ENCODE measurements around the gene TACO1. TPM values are rescaled to one million over a fixed set of nuclear protein-coding genes. Genes with fewer than 3 reads are reported as not detected.

The TACO1 gene
- total RNA-seq, 1 donor from 2014 or later = 22.8 TPM

DNA sequence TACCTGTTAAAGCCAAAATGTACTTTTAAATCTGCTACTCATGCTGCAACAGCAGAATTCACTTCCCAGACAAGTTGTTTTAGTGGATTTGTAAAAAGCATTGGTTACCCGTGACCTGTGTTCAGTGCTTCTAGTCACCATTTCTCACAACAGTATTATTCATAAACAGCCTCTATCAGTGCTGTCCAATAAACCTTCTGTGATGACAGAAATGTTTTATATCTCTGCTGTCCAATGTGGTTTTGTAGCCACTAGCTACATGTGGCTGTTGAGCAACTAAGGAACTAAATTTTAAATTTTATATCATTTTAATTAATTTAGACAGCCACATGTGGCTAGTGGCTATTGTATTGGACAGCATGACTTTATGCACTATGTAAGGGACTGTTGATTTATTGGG, 34.1 kb downstream of the TACO1 start:
- TF ChIP-seq, protein P1, sequence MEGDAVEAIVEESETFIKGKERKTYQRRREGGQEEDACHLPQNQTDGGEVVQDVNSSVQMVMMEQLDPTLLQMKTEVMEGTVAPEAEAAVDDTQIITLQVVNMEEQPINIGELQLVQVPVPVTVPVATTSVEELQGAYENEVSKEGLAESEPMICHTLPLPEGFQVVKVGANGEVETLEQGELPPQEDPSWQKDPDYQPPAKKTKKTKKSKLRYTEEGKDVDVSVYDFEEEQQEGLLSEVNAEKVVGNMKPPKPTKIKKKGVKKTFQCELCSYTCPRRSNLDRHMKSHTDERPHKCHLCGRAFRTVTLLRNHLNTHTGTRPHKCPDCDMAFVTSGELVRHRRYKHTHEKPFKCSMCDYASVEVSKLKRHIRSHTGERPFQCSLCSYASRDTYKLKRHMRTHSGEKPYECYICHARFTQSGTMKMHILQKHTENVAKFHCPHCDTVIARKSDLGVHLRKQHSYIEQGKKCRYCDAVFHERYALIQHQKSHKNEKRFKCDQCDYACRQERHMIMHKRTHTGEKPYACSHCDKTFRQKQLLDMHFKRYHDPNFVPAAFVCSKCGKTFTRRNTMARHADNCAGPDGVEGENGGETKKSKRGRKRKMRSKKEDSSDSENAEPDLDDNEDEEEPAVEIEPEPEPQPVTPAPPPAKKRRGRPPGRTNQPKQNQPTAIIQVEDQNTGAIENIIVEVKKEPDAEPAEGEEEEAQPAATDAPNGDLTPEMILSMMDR (conservative IDR thresholded peaks at IDR 0.05; ENCODE audit: low read depth, low read length) = no peak
- no peak for DNase-seq (ENCODE audit: low read depth)
- H3K4me3 ChIP-seq (ENCODE audit: low read depth, low read length) = no peak overlapping the region

DNA sequence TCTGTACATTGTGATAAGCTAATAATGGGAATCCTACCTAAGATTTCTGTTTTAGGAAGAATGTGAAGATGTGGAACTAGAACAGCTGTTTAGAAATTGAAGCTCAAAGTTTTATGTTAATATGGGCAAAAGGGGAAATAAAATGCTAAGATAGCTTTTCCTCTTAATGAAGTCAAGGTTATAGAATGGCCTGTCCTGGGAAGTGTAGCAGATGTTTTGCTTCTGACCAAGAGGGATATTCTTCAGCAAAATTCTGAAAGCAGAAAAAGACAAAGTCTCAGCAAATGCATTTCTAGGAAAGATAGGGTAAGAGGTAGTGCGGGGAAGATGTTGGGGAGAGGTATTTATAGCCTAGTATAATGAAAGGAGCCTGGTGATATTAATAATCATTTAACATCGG, 34.6 kb downstream of the TACO1 start:
- TF ChIP-seq, protein P1 (conservative IDR thresholded peaks at IDR 0.05; ENCODE audit: low read depth, low read length) = no peak
- DNase-seq (ENCODE audit: low read depth) = no peak
- no peak overlapping the region for H3K4me3 ChIP-seq (ENCODE audit: low read depth, low read length)

DNA sequence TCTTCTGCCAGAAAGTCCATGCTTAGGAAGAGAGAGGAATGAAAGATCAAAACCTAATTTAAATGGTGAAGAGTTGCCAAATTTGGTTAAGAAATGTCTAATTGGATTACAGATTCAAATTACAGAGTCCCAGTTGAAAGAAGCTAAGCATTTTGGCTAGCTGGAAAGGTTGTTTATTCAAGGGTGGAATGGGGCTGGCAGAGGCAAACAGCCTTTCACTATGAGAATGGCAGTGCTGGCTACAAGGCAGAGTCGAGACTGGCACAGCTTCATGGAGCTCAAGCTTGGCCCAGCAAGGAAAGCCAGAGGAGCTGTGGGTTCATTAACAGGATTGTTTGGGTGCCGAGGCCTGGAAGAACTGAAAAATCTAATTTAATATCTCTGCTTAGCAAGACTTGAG, 35.1 kb downstream of the TACO1 start:
- TF ChIP-seq, protein P1 (conservative IDR thresholded peaks at IDR 0.05; ENCODE audit: low read depth, low read length) = no peak
- H3K4me3 ChIP-seq (ENCODE audit: low read depth, low read length) = no peak overlapping the region
- DNase-seq (ENCODE audit: low read depth) = no peak

DNA sequence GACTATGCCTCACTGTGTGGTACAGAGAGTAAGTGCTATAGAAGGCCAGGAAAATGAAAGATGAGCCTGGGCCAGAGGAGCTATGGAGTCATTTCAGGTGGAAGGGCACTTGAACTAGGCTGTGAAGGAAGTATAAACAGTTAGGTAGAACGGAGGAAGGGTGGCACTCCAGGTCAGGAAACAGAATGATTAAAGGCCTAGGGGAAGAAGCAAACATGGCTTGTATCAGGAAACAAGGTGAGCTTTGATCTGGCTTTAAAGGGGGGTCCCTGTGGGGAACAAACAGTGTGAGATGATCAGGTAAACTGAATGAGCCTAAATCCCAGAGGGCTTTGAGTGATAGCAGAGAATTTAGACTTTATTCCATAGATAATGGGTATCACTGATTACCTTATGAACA, 38.4 kb downstream of the TACO1 start:
- TF ChIP-seq, protein P1 (conservative IDR thresholded peaks at IDR 0.05; ENCODE audit: low read depth, low read length) = no peak
- no peak overlapping the region for H3K4me3 ChIP-seq (ENCODE audit: low read depth, low read length)
- no peak for DNase-seq (ENCODE audit: low read depth)

DNA sequence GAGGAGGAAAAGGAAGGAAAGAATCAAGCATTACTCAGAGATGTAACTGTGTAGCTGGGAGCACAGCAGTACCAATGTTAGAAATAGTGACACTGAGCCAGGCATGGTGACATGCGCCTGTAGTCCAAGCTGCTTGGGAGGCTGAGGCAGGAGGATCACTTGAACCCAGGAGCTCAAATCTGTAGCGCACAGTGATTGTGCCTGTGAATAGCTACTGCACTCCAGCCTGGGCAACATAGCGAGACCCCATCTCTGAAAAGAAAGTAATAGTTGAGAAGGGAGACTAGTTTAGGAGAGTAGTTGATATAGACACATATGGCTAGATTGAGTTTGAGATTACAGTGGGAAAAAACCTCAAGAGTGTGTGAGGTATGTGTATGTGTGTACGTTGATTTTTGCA, 39.3 kb downstream of the TACO1 start:
- DNase-seq (ENCODE audit: low read depth) = no peak
- H3K4me3 ChIP-seq (ENCODE audit: low read depth, low read length) = no peak overlapping the region
- TF ChIP-seq, protein P1 (conservative IDR thresholded peaks at IDR 0.05; ENCODE audit: low read depth, low read length) = no peak

DNA sequence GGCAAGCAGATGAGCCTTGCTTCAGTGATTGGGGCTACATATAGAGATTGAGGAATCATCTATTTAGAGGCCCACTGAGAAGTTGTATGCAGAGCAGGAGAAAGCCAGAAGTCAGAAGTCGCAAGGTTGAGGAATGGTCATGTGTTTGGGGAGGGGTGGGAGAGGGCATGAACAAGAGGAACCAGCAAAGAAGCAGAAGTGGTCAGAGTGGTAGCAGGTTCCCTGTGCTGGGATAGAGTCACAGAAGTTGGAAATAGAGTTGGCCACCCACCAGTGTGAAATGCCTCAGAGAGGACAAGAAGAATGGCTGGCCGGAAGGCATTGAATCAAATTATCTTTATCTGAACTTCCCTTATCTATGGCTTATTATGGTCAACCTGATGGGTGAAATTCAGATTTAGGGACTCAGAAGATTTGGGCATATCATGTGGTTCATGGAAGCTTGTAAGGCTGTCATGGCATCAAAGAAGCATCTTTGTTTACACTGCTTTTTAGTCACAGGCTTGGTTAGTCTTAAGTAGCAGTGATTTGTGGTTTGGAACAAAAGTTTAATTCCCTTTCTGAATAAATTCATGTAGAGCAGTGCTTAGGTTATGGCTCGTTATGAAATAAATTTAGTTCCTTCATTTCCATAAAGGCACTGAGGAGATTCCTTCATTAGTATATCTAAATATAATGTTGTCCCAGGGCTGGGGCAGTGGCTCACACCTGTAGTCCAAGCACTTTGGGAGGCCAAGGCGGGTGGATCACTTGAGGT, 41.2 kb downstream of the TACO1 start:
- no peak overlapping the region for H3K4me3 ChIP-seq (ENCODE audit: low read depth, low read length)
- TF ChIP-seq, protein P1 (conservative IDR thresholded peaks at IDR 0.05; ENCODE audit: low read depth, low read length) = no peak
- DNase-seq (ENCODE audit: low read depth) = no peak

DNA sequence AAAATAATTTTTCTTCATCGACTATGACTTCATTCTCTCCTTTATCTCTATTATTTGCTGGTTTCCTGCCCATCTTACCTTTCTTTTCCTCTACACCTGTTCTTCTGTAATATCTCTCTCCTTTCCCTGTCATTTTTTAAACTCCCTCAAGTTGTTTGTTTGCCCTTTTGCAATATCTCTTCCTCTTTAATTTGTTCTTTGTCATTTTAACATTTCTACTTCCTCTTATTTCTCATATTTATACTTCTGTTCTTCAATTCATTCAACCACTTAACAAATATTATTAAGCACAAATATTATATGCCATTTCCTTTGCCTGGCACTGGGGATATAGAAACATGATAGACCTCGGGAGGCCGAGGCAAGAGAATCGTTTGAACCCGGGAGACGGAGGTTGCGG, 44.2 kb downstream of the TACO1 start:
- TF ChIP-seq, protein P1 (conservative IDR thresholded peaks at IDR 0.05; ENCODE audit: low read depth, low read length) = no peak
- no peak for DNase-seq (ENCODE audit: low read depth)
- no peak overlapping the region for H3K4me3 ChIP-seq (ENCODE audit: low read depth, low read length)
